HG02938 (cell line): ENCODE measurements around the gene TMEM205.

Experiments used
- ATAC-seq: cut with Tn5 transposase; IDR thresholded peaks from one replicate; pipeline ENCODE4 v1.9.1; 2021; ENCODE audit warnings: mild to moderate bottlenecking, moderate library complexity; ENCODE audit not compliant: unreplicated experiment

Gene TMEM205

GRCh38 chr19:11304936-11305335, 41.1 kb downstream of the TMEM205 start:
- no peak for ATAC-seq

- no peak for ATAC-seq
Measured at GRCh38 chr19:11300811-11301120, 45.3 kb downstream of the TMEM205 start.

GRCh38 chr19:11299946-11300810, 45.9 kb downstream of the TMEM205 start:
- ATAC-seq = no peak

- no peak for ATAC-seq
Measured at GRCh38 chr19:11296264-11296663, 49.8 kb downstream of the TMEM205 start.

- ATAC-seq = no peak
Measured at GRCh38 chr19:11295665-11296245, 50.3 kb downstream of the TMEM205 start, which contains the start of gene TSPAN16. Gene TSPAN16, plus strand, starts transcription at chr19:11296160. Its CDS starts 138 bp downstream, at chr19:11296298.

DNA sequence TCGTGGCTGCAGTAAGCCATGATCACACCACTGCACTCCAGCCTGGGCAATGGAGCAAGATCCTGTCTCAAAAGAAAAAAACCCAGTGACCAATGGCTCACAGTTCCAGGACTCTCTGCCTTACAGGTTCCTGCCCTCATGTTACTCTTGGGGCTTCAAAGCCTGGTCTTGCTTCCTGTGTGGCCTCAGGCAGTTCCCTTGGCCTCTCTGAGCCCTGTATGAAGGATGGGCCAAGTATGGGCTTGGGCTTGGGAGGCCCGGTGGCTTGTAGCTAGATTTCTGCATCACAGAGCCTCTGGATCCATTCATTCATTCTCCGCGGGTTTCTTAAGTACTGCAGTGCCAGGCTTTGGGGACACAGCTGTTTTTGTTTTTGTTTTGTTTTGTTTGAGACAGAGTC, 50.9 kb downstream of the TMEM205 start:
- ATAC-seq = no peak

- ATAC-seq = no peak
Measured at GRCh38 chr19:11293433-11294389, 52.4 kb downstream of the TMEM205 start.
